ENCODE results near the gene CENPW. TPM values are rescaled to one million over a fixed set of nuclear protein-coding genes. Genes with fewer than 3 reads are reported as not detected.

CENPW gene
- total and polyA plus RNA-seq, 2 of the 4 experiments (the other 2 are of a cell fraction), result 8.2 to 19.3 TPM

DNA sequence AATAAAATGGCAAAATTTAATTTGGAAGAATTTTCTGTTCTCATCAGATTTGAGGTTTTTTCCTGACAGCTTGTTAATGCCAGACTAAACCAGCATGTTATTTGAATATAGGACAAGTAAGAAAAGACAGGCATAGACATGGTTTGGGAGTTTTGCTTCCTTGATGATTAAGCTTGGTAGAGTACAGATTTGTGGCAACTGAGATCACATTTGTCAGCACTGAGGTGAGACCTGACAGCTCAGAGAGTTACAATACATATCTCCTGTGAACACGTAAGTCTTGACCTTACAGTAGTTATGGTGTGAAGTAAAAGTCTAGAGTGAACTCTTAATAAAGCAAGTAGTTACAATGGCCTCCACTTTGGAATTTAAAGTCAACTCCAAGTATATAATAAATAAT lies 34.5 kb downstream of the CENPW start:
- no peak overlapping the region for H3K23ac ChIP-seq (ENCODE audit: low read depth, low read length)
- no peak overlapping the region for H3K4me2 ChIP-seq (ENCODE audit: low read depth, low read length)
- H4K91ac ChIP-seq (ENCODE audit: insufficient read depth, low read depth, low read length), result no peak overlapping the region
- H3K27me3 ChIP-seq (ENCODE audit: control insufficient read depth, insufficient read depth, low read length), result no peaks in the 10 kb centered on the region
- H3K4me1 ChIP-seq (ENCODE audit: control insufficient read depth, insufficient read depth, low read length), result no peaks in the 10 kb centered on the region
- no peak overlapping the region for H3K9ac ChIP-seq (ENCODE audit: low read depth, low read length)
- ChIA-PET POLR2A (ENCODE audit: unreplicated experiment) (no interaction called here), CTCF (no interaction called here)
- no peak for ATAC-seq (ENCODE audit: low read depth)
- DNase-seq, result no peak
- H3K36me3 ChIP-seq (ENCODE audit: control insufficient read depth, insufficient read depth, low read length), result no peaks in the 10 kb centered on the region
- no peak overlapping the region for H3K27ac ChIP-seq (ENCODE audit: insufficient read depth, low read length)
- no peak for TF ChIP-seq POLR2A (IDR thresholded peaks at IDR 0.05; ENCODE audit: low read depth, low read length)
- TF ChIP-seq FOS (IDR thresholded peaks at IDR 0.05; ENCODE audit: low read depth, low read length), result no peak
- no peak for TF ChIP-seq RAD21 (IDR thresholded peaks at IDR 0.05; ENCODE audit: low read length)
- TF ChIP-seq BHLHE40 (IDR thresholded peaks at IDR 0.05; ENCODE audit: low read depth, low read length), result no peak
- no peak for TF ChIP-seq CEBPB (IDR thresholded peaks at IDR 0.05; ENCODE audit: low read depth, low read length)
- TF ChIP-seq, protein P1, sequence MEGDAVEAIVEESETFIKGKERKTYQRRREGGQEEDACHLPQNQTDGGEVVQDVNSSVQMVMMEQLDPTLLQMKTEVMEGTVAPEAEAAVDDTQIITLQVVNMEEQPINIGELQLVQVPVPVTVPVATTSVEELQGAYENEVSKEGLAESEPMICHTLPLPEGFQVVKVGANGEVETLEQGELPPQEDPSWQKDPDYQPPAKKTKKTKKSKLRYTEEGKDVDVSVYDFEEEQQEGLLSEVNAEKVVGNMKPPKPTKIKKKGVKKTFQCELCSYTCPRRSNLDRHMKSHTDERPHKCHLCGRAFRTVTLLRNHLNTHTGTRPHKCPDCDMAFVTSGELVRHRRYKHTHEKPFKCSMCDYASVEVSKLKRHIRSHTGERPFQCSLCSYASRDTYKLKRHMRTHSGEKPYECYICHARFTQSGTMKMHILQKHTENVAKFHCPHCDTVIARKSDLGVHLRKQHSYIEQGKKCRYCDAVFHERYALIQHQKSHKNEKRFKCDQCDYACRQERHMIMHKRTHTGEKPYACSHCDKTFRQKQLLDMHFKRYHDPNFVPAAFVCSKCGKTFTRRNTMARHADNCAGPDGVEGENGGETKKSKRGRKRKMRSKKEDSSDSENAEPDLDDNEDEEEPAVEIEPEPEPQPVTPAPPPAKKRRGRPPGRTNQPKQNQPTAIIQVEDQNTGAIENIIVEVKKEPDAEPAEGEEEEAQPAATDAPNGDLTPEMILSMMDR (conservative IDR thresholded peaks at IDR 0.05; ENCODE audit: low read depth, low read length), result no peak
- no peak for TF ChIP-seq RFX5 (IDR thresholded peaks at IDR 0.05; ENCODE audit: low read depth, low read length)
- TF ChIP-seq, protein P2, sequence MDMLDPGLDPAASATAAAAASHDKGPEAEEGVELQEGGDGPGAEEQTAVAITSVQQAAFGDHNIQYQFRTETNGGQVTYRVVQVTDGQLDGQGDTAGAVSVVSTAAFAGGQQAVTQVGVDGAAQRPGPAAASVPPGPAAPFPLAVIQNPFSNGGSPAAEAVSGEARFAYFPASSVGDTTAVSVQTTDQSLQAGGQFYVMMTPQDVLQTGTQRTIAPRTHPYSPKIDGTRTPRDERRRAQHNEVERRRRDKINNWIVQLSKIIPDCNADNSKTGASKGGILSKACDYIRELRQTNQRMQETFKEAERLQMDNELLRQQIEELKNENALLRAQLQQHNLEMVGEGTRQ (IDR thresholded peaks at IDR 0.05; ENCODE audit: low read depth, low read length), result no peak
- no peak for TF ChIP-seq MAZ (IDR thresholded peaks at IDR 0.05; ENCODE audit: borderline replicate concordance, low read depth, low read length)
- no peak overlapping the region for H3K18ac ChIP-seq (ENCODE audit: low read depth, low read length)
- H3K4me3 ChIP-seq (ENCODE audit: insufficient read depth, low read depth, low read length), result no peak overlapping the region
- no peaks in the 10 kb centered on the region; a peak in 1 of 4 replicates for H3K79me1 ChIP-seq (ENCODE audit: low read depth in 1 of 2, low read length in 2 of 2)
- BruUV-seq (replicated peaks), result no TSS peak
- H4K5ac ChIP-seq (ENCODE audit: low read depth, low read length), result no peak overlapping the region
- no peak overlapping the region for H2AK9ac ChIP-seq (replicated peaks; ENCODE audit: low read depth, low read length, poor library complexity)
- H2AK5ac ChIP-seq (ENCODE audit: low read depth, low read length), result no peak overlapping the region
- no peak overlapping the region for H4K8ac ChIP-seq (ENCODE audit: low read depth in 2 of 2, low read length in 2 of 2)
- no peak overlapping the region for H2BK120ac ChIP-seq (ENCODE audit: low read depth, low read length)
- 0 out of 2 replicates have a peak, but pooled peaks cover 2% of the 10 kb centered on the region for H3K9me3 ChIP-seq (ENCODE audit: control insufficient read depth, insufficient read depth, low read length)
- in situ Hi-C loops (cut with MboI; ENCODE audit: low sequenced_read_pairs), result no loop called here
- intact Hi-C loops (cut with micrococcal nuclease), result no loop called here
- H2BK5ac ChIP-seq (ENCODE audit: low read depth, low read length, poor library complexity, severe bottlenecking), result no peak overlapping the region
- no peak overlapping the region for H3K14ac ChIP-seq (replicated peaks; ENCODE audit: low read depth, low read length)
- H4K20me1 ChIP-seq (ENCODE audit: insufficient read depth, low read length), result no peaks in the 10 kb centered on the region
- H2BK20ac ChIP-seq (ENCODE audit: low read depth, low read length), result no peak overlapping the region
- H2AFZ ChIP-seq (replicated peaks; ENCODE audit: low read length, poor library complexity), result no peak overlapping the region
- no peak overlapping the region for H3K4ac ChIP-seq (ENCODE audit: low read depth, low read length)
- H3K9me1 ChIP-seq (ENCODE audit: insufficient read depth, low read length), result no peaks in the 10 kb centered on the region
- no peak overlapping the region for H2BK15ac ChIP-seq (ENCODE audit: low read depth, low read length)
- dilution Hi-C loops (cut with HindIII; ENCODE audit: low sequenced_read_pairs, unreplicated experiment), result no loop called here
- H3K56ac ChIP-seq (ENCODE audit: extremely low read depth, insufficient read depth, low read length), result no peak overlapping the region
- no CpG with 5 or more reads among the region's 1 CpG for WGBS, 2 experiments (ENCODE audit: extremely low coverage in 2 of 2, insufficient read length in 1 of 2)

All from IMR-90 (cell line).